ENCODE results near the gene PDSS2.
A peak's percentile ranks its signal among the peaks of the same experiment; 100 is the strongest.

Gene PDSS2

GRCh38 chr6:107357842-107358241 is 101.5 kb downstream of the PDSS2 start:
- FAIRE-seq, result no peak

DNA sequence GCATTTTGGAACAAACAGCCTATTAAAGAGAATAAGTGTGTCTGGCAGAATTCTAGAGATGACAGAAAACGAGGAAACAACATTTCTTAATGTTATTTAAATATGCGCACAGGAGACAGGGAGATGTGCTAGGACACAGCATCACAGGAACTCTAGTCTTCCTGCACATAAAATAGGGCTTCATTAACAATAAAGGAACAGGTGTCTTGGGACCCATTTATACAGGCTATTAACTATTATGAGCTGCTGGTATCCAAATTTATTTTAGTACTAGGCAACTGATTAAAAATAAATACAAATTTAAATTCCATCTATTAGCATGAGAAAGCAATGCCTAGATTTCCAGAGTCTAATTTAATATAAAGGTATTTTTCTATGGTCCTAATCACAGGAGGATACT is 102.3 kb downstream of the PDSS2 start:
- FAIRE-seq, result no peak

DNA sequence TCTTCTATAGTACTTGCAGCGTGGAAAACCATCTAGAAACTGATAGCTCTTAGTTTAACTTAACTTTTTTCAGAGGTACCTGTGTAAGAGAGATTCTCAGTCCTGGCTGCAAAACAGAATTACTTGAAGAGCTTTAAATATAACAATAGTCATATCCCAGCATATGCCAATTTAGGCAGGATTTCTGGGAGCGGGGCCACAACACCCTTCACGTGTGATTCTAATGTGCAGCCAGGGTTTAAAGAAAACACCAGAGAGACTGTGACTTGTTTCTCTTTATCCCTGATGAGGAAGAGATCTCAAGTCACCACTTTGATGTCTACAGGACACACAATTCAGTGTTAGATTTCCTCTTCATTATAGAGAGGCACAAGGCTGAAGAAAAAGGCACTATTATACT is 103.7 kb downstream of the PDSS2 start:
- FAIRE-seq, result no peak

DNA sequence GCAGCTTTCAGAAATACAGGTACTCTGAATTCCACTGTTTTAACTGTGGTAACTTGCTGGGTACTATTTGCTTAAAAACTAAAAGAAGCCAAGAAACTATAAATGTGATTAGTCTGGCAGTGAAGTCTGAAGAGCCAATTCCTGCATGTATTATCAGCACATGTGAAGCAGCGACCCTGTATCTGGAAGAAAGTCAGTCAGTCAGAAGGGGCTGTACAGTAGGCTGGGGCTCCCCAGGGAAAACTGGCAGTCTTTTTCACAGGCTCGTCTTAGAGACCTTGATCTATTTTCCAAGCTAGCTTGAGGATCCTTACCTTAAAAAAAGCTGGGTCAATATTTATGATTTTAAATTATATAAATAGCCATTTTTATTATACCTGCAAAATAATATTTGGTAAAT is 104.9 kb downstream of the PDSS2 start:
- FAIRE-seq, result no peak

GRCh38 chr6:107353773-107354382 is 105.5 kb downstream of the PDSS2 start:
- FAIRE-seq, result peak; percentile 43

GRCh38 chr6:107348224-107348623 is 111.1 kb downstream of the PDSS2 start:
- no peak for FAIRE-seq

GRCh38 chr6:107345393-107345792 is 114.0 kb downstream of the PDSS2 start:
- no peak for FAIRE-seq

DNA sequence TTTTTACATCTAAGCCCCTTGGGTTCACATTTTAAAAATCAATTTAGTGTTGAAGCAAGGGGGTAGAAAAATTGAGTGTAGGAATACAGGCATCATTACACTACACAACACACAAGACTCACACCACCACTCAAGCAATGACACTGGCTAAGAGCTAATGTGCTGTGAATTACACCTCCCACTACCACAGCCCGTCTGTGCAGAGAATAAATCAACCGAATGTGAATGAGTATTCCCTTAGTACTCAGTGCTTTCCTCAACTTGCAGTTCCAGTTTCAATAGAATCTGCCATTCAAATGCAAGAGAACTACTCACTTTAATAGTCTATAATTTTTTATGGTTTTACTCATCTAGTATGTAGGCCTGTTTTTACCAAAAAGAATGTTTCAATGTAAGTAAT is 114.4 kb downstream of the PDSS2 start:
- FAIRE-seq, result no peak

DNA sequence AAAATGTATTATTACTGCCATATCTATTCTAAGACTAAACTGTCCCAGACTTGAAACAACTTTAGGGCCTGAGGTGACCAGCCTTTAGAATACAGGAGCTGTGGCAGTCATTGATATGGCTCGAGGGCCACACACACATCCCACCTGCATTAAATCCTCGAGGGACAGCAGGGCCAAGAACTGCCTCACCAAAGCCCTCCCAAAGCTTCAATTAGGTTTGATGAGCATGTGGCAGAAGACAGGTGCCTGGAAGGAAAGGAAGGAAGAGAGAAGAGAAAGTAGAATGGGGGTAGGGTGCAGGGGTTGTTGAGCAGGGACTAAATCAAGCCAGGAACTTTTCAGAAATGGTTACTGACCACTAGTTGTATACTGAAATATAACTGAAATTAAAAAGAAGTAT is 115.0 kb downstream of the PDSS2 start:
- FAIRE-seq, result no peak

DNA sequence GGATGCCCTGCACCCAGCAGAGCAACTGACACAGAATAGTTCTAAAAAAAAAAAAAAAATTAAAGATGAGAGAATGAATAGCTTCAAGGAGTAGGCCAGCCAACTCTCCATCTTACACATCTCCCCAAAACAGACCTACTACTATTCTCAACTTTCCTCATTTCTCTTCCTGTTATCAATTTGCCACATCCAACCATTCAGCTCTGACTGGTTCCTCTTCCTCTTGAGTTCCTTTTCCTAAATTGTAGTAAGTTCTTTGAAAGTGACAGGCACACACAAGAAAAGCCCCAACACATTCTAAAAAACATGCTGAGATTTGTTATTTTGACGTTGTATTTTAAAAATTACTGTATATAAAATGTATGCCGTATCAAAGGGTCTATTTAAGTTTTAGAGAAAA is 117.2 kb downstream of the PDSS2 start:
- no peak for FAIRE-seq

DNA sequence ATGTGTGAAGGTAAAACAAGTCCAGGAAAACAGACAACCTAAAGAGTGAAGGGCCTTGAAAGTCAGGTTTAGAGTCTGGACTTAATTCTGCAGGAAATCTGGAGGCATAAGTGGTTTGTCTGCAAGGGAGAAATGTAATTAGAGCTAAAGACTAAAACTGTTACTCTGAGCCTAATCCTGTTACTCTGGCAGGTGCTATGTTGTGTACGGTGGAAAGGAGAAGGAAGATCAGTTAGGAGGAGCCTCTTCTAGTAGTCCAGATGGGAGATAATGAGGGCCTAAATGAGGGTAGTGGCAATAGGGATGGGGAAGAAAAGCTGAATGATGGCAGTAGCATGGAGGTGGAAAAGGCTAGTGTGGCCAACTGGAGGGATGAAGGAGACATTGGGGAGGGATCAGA is 118.5 kb downstream of the PDSS2 start:
- no peak for FAIRE-seq

GRCh38 chr6:107337191-107337741 is 122.1 kb downstream of the PDSS2 start:
- no peak for FAIRE-seq

DNA sequence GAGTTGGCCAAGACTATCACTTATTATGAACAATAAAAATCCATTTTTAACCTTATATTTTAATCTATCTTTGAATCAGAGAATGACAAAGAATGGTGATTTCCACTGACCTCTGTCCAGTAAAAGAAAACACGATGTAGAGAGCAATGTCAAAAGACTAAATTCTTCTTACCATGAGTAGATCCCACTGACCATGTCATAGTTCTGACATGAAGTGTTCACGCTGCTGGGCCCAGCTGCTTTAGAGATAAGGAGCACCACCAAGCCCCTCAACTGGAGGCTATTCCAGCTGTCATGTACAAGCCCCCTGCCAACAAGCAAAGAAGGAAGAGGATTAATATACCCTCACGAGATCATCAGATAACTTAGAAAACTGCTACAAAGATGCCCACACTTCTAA is 125.3 kb downstream of the PDSS2 start:
- no peak for FAIRE-seq

GRCh38 chr6:107333491-107333890 is 125.9 kb downstream of the PDSS2 start:
- no peak for FAIRE-seq

DNA sequence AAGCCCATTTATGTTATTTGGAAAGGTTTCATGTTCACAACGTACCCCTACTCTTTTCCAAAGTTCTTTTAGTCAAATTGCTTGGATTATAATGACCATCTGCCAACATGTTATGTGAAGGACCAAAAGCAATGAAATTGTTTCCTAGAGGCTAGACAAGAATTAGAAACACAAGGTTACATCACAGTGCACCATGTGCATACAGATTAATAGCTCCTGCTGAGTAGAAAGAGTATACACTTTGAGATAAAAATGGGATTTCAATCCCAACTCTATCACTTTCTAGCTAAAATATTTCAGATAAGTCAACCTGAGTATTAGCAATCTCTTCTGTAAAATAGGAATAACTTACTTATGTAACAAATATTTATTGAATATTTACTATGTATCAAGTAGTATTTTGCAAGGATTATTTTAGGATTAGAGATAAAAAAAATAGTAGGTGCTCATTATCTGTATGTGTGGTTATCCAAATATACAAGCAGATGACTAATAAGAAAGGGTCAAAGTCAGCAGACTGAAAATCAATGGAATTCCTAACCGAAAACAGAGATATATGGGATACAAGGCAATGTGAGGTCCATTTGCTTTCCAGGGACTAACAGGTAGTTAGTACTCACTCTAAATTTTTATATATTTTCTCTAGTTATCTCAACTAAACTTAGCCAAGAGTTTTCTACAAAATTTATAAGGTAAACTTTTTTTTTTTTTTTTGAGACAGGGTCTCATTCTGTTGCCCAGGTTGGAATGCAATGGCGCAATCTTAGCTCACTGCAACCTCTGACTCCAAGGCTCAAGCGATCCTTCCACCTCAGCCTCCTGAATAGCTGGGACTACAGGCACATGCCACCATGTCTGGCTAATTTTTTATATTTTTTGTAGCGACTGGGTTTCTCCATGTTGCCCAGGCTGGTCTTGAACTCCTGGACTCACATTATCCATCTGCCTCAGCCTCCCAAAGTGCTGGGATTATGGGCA is 127.7 kb downstream of the PDSS2 start:
- FAIRE-seq, result no peak

DNA sequence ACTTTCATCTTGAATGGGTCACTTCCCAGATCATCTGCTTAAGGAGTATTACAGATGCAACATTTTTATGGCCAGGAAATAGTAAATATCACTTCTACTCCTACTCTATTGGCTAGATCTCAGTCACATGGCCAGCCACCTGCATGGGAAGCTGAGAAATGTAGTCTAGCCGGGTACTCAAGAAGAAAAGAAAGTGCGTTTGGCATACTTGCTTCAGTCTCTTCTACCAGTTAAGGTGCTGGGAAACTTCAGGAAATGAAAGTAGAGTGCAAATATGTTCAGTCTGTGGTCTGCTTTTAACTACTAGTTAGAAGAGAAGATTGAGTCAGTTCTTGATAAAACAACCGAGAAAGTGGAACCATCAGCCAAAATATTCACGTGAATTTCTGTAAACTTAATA is 129.2 kb downstream of the PDSS2 start:
- no peak for FAIRE-seq

DNA sequence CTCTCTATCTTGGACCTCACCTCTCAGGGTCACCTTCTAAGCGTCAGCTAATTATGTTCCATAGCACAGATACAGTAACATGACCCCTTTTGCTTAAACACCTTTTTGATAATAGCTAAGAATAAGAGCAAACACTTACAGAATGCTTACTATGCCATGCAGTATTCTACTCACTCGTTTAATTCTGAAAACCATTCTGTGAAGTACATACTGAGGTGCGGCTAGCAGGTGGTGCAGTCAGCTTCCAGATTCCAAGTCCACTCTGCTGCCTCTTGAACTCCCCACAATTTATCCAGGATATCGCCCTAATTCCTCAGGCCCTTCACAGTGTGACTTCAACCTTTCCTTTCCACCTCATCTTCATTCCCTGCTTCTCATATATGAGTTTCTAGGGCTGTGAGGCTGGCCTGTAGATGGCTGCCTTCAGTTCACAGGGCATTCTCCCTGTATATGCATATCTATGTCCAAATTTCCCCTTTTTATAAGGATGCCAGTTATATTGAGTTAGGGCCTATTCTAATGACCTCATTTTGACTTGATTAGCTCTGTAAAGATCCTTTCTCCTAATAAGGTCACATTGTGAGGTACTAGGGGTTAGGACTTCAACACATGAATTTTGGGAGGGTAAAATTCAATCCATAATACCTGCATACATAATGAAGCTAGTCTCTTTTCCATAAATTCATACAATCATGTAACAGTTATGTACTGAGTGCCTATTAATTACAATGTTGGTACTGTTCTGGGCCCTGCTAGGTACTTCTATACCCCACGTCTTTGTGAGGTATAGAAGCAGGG is 130.1 kb downstream of the PDSS2 start:
- FAIRE-seq, result no peak

GRCh38 chr6:107328081-107328480 is 131.3 kb downstream of the PDSS2 start:
- no peak for FAIRE-seq

GRCh38 chr6:107323133-107323785 is 136.1 kb downstream of the PDSS2 start:
- FAIRE-seq, result no peak

- no peak for FAIRE-seq
Measured at GRCh38 chr6:107321793-107322192, 137.6 kb downstream of the PDSS2 start.

GRCh38 chr6:107319906-107320530 is 139.3 kb downstream of the PDSS2 start:
- no peak for FAIRE-seq

DNA sequence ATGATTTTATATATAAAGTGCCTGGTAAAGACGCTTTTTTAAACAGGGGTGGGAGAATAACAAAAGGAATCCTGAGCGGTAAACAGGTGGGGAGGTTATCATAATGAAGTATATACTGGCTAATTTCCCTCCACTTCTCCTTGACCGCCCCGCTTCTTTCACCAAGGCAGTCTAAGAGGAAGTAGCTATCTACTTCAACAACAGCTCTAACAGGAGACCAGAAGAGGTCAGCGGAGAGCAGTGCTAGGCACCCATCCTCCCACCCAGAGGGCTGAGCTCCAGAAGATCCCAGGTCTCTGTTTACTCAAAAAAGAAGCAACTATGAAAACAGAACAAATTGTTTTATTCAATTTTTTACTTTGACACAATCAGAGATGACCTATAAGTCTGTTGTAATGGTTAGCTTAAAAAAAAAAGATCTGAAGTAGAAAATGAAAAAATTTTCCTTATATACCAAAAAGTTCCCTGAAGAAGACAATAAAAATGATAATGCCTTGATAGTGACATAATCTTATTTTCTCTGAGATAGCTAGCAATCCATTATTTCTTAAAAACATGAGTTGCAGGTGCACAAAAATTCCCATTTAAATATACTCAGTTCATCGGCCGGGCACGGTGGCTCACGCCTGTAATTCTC is 141.1 kb downstream of the PDSS2 start:
- FAIRE-seq, result peak; percentile 83

Data from A204.1 (cell line).